ENCODE results near the gene FBN2.

GRCh38 chr5:128475693-128476092, 62.4 kb downstream of the FBN2 start:
- TF ChIP-seq, protein P1, sequence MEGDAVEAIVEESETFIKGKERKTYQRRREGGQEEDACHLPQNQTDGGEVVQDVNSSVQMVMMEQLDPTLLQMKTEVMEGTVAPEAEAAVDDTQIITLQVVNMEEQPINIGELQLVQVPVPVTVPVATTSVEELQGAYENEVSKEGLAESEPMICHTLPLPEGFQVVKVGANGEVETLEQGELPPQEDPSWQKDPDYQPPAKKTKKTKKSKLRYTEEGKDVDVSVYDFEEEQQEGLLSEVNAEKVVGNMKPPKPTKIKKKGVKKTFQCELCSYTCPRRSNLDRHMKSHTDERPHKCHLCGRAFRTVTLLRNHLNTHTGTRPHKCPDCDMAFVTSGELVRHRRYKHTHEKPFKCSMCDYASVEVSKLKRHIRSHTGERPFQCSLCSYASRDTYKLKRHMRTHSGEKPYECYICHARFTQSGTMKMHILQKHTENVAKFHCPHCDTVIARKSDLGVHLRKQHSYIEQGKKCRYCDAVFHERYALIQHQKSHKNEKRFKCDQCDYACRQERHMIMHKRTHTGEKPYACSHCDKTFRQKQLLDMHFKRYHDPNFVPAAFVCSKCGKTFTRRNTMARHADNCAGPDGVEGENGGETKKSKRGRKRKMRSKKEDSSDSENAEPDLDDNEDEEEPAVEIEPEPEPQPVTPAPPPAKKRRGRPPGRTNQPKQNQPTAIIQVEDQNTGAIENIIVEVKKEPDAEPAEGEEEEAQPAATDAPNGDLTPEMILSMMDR (IDR thresholded peaks at IDR 0.05) = no peak
- TF ChIP-seq POLR2A (IDR thresholded peaks at IDR 0.05) = no peak
